HCT116 (cell line): Measurements from ENCODE around the gene COX6B2.

Source experiments
- EZH2 ChIP-seq: fragments of 200-600 bp; sonication (generic); IDR thresholded peaks from 2 replicates; pipeline ENCODE4 v1.6.1; 2017; ENCODE audit warnings: antibody characterized with exemption, mixed run types
- EZH2phosphoT487 ChIP-seq: fragments of 200-600 bp; IDR thresholded peaks from 2 replicates; pipeline ENCODE4 v1.6.1; 2018; ENCODE audit warnings: antibody characterized with exemption, borderline replicate concordance
- RAD21 ChIP-seq: IDR thresholded peaks from 2 replicates; pipeline ENCODE4 v1.6.1; 2012; ENCODE audit warnings: low read depth, mild to moderate bottlenecking
- TF ChIP-seq, protein P1 (sequence below), 3 experiments: fragments of 200-600 bp in 1 of 3; sonication (generic) in 1 of 3; IDR thresholded peaks in 2 of 3; conservative IDR thresholded peaks in 1 of 3; 2 replicates each; pipeline ENCODE4 v1.5.1; 2012 to 2017; ENCODE audit warnings: low read depth in 2 of 3, low read length in 2 of 3, antibody characterized with exemption in 1 of 3, borderline replicate concordance in 1 of 3, control low read depth in 1 of 3, mild to moderate bottlenecking in 1 of 3, mixed read lengths in 1 of 3, mixed run types in 1 of 3, moderate library complexity in 1 of 3; ENCODE audit not compliant: insufficient read depth in 1 of 3

DNA sequence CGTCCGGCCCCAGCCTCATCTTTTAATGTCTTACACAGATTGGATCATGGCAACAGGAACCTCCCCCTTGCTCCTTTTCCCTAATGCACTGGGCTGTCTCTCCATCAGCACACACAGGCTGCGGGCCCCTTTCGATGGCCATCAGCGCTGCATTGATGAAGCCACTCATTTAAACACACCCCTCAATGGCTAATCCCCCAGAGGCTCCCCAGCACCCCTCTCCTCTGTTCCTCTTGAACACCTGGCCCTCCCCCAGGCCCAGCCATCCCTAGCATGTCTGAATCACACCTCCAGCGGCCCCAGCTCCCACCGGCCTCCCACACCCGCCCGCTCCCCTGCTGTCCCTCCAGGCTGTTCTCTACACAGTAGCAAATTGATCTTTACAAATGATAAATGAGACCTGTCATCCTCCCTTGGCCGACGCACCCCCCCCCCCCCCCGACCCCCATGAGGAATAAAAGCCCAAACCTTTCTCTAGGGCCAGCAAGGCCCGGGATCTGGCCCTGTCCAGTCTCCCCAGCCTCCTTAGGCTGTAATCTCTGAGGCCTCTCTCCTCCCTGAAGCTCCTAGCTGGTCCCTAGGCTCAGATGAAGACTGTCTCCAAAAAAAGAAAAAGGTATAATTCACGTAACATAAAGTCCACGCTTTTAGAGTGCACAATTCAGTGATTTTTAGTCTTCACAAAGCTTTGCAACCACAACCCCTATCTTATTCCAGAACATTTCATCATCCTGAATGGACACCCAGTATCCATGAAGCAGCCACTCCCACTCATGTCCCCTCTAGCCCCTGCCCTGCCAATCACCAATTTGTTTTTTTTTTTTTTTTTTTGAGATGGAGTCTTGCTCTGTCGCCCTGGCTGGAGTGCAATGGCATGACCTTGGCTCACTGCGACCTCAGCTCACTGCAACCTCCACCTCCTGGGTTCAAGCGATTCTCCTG, 38.6 kb upstream of the COX6B2 start:
- TF ChIP-seq RAD21: no peak
- TF ChIP-seq, protein P1, sequence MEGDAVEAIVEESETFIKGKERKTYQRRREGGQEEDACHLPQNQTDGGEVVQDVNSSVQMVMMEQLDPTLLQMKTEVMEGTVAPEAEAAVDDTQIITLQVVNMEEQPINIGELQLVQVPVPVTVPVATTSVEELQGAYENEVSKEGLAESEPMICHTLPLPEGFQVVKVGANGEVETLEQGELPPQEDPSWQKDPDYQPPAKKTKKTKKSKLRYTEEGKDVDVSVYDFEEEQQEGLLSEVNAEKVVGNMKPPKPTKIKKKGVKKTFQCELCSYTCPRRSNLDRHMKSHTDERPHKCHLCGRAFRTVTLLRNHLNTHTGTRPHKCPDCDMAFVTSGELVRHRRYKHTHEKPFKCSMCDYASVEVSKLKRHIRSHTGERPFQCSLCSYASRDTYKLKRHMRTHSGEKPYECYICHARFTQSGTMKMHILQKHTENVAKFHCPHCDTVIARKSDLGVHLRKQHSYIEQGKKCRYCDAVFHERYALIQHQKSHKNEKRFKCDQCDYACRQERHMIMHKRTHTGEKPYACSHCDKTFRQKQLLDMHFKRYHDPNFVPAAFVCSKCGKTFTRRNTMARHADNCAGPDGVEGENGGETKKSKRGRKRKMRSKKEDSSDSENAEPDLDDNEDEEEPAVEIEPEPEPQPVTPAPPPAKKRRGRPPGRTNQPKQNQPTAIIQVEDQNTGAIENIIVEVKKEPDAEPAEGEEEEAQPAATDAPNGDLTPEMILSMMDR (IDR thresholded peaks at IDR 0.05 in 2 of 3, conservative IDR thresholded peaks at IDR 0.05 in 1 of 3; ENCODE audit: borderline replicate concordance in 1 of 3, insufficient read depth in 1 of 3, low read depth in 2 of 3, low read length in 2 of 3): no peak
- TF ChIP-seq EZH2phosphoT487: no peak
- no peak for TF ChIP-seq EZH2
